GM15510 (cell line): ENCODE data around the gene PEX14.

Experiments
- POLR2A ChIP-seq: IDR thresholded peaks from 3 replicates; pipeline ENCODE4 v1.6.1; 2011; ENCODE audit warnings: borderline replicate concordance; ENCODE audit not compliant: insufficient read length; ENCODE audit errors: extremely low read depth

PEX14 gene

DNA sequence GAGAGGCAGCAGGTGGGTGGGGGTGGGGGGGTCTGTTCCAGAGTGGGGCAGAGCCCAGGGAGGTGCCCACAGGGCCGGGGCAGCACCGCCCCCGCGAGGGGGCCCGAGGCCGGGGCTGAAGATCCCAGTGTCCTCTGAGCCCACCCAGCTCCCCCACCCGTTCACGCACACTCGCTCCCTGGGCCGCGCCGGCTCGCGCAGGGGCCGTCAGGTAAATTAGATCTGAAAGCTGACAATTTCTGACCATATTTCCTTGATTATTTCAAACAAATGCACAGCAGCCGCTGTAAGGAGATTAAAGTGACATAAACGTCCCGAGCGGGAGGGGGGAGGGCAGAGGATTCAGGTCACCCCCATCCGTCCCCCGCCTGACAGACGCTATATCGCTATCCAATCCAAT is 203.7 kb downstream of the PEX14 start:
- no peak for TF ChIP-seq POLR2A

DNA sequence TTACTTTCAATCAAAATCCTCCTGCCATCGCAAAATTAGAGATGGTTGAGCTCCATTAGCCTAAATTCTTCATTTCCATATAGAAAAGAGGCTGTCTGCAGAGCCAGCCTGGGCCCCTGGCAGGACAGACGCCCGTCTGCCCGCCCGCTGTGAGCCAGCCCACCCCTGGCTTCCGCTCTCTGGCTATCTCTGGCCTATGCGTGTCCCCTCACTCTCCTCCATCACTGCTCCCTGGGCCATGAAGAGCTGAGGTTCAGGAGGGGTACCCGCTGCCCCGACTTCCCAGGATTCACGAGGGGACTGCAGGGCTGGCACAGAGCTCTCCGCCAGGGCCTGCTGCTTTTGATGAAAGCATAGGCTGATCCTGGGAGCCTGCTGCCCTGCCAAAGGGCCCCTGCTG is 204.1 kb downstream of the PEX14 start:
- TF ChIP-seq POLR2A, result no peak

GRCh38 chr1:10679496-10680220 is 204.9 kb downstream of the PEX14 start:
- no peak for TF ChIP-seq POLR2A
